NCI-H1048 (cell line): Measurements from ENCODE around the gene PARD6G.

Experiments used
- DNase-seq: peaks from one replicate; lab custom pipeline; 2025; lab: John Stamatoyannopoulos, UW

PARD6G gene

DNA sequence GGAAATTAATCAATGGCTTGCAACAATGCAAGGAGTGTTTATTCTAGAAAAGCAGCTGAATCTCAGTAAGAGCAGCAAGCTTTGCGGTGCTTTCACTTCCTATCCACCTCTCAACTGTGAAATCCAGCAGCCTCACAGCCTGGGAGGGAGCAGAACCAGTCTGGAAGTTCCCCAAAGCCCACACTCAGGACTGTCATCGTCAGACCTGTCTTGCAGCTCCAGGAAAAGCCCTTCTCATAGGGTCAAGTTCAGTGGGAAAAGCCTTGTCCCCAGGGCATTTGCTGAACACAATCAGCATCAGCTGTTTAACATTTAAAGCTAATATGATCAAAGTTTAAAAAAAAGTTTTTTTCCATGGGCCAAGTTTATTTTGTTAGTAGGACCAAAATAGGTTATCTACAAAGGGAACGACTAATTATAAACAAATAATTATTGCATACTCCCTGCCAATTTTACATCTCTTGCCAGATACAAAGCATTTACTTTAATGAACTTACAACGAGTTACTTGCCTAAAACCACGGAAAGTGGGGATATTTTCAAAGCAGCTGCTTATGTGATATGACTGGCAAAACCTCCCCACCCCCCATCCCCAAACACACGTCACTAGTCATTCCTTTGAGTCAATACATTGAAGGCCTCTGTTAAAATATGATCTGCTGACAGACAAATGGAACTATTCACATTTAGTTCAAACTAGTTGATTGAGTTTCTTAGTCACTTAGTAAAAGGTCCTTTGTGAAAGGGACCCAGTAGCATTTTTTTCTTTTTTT, 36.8 kb downstream of the PARD6G start:
- DNase-seq: no peak

DNA sequence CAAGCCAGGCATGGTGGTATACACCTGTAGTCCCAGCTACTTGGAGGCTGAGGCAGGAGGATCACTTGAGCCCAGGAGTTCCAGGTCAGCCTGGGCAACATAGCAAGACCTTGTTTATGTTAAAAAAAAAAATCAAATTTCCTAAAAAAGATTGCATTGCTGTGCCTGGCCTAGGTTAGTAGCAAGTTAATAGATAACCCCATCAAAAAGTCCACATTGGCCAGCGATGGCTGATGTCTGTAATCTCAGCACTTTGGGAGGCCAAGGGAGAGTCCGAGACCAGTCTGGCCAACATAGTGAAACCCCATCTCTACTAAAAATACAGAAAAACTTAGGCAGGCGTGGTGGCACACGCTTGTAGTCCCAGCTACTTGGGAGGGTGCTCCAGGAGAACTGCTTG, 38.7 kb downstream of the PARD6G start:
- DNase-seq: no peak

DNA sequence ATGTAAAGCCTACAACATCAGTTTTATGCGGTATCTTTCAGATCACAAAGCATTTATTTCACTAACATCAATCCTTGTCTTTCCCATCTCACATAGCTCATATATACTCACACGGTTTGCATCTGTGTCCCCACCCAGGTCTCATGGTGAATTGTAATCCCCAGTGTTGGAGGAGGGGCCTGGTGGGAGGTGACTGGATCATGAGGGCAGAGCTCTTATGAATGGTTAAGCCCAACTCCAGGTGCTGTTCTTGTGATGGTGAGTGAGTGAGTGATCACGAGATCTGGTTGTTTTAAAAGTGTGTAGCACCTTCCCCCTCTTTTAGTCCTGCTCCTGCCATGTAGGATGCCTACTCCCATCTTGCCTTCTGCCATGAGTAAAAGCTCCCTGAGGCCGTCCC, 42.0 kb downstream of the PARD6G start:
- DNase-seq: no peak

DNA sequence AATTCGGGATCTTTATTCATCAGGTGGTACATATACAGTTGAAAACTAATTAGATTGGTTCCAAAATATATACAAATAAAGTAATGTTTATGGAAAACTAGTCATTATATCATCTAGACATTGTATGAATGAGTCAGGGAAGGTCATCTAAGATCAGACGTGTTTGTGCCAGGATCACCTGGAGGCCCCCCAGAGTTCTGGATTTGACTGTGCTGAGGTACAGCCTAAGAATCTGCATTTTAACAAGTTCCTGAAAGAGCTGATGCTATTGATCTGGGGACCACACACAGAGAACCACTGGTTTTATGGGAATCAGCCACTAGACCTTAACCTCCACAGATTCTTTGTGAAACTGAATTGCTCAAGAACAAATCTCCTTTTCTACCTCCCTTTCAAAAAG, 43.2 kb downstream of the PARD6G start:
- no peak for DNase-seq

DNA sequence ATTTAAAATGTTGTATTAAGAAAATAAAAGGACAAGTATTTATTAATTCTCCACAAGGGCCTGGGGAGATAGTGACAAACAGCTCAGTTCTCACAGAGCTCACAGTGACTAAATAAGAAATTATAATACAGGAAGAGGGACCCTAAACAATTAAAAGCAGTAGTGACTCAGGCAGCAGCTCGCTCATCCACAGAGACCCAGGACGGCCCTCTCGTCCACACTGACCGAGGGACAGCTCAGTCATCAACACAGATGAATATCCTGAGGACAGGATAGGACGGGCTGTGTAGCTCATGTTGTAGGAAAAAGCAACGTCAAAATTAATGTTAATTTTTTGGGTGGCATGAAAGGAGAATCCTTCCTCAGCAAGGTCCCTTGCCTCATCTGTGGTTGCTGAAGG, 44.1 kb downstream of the PARD6G start:
- DNase-seq: no peak

DNA sequence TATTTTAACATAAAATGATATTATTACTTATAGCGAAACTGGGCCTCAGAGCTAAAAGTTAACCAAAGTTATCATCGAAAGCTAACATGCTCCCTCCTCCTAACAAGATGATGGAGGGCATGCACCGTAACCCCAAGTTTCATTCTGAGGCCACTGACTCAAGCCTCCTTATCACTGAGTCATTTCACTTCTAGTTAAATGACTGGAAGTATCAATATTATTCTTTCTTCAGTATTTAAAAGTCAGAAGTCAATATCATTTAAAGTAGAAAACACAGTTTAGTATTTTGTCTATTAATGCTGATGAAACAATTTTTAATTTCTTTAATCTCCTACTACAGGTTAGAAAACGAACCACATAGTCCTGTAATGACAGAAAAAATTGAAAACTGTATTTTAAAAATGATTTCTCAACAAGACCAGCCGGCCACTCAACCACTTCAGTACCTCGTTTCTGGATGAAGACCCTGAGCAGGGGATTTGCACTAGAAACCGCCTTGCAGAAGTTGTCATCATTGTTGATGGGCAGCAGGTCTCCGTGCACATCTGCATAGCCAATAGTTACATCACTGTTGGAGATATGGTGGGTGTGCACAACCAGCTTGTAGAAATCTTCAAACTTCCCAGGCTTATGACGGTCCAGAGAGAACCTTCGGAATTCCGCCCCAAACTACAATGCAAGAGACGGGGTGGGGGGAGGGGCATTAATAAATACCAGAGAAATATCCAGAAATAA, 44.9 kb downstream of the PARD6G start:
- no peak for DNase-seq

DNA sequence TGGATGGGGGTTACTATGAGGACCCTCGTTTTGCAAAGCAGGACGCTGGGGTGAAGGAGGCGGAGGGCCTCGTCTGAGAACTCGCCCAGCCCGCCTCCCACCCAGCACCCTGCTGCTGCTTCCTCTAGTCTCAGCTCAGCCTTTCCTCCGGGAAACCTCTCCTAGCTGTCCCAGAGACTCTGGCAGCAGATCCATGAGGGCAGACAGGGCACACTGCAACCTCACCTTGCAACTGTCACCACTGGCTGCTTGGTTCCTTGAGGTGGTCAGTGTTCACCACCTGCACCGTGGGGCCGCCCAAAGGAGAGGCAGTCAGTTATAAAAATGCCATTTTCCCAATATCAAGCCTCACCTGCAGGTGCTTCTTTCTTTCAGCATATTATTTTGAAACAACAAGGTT, 45.6 kb downstream of the PARD6G start:
- DNase-seq: no peak

DNA sequence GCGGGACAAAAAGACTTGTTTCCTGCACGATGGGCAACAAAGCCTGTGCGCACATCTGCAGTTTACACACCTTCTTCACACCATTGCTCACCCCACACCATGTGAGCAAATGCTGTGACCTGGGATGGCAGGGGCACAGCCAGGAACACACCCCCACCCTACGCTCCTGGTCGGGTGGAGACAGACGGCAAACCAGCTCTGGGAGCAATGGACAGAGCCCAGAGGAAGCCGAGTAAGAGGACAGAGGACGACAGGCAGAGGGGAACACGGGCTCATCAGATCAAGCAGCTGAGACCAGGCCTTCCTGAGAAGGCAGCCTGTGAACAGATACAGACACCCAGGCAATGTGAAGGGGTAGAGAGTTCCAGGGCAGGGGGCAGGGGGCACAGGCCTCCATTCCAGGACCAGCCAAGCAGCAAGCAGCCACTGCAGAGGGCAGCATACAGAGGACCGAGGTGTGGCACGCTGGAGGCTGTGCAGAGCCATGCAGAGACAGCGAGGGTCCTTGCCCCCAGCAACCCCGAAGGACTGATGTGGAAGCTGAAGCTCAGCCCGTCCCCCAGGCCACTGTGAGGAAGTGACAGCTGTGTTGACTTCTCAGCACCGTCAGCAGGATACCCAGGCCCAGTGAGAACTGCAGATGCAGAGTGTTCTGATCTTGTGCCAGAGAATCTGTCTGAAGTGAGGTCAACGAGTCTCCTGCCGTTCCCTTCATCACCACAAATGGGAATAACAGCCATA, 46.2 kb downstream of the PARD6G start:
- no peak for DNase-seq

DNA sequence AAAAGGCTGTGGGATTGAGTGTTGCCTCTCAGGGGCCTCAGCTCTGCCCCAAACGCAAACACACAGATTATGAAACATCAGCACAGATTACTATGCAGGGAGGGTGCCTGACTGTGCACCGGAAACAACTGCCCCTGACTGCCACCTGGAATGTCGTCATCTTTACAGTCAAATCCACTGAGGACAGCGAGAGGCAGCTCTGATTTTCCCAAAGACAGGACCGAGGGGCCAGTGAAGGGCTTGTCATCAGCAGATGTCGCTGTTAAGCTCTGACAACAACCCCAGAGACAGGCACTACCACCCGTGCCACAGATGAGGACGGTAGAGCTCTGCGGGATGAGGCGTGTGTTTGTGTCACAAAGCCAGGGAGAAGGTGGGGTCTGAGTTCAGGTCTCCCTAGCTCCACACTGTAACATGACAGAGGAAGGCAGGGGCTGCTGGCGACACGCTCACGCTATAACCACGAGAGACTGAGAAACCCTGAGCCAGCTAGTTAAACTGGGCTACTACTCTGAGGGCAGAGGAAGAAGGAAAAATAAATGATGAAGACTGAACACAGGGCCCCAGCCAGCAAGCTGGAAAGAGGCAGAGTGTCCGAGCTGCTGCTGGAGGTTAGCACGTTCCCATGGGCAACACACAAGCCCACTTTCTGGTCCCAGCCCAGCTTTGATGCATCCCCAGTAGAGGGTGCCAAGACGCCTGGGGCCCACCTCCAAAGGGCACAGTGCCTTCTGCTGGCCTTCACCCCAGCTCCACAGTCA, 47.0 kb downstream of the PARD6G start:
- no peak for DNase-seq

DNA sequence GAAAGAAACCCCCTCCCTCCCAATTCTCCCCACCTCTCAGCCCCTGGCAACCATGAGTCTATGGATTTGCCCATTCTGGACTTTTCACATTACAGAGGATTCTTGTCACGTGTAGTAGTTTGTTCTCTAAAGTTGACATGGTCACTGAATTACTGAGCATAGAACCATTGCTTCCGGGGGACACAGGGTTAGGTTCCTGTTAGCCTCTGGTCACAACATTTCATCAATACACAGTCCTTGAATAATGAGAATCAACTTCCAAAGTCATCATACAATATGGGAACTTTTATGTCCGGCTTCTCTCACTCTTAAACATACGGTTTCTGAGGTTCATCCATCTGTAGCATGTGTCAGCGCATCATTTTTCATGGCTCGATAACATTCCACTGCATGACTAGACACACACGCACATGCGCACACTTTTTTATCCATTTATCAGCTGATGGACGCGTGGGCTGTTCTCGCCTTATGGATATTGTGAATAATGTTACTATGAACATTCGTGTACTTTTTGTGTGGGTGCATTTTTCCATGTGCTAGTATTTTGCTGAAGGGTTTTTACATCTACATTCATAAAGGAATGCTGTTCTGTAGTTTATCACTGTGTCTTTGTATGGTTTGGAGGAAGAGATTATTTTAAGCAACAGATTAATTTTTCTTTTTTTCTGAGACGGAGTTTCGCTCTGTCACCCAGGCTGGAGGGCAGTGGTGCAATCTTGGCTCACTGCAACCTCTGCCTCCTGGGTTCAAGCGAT, 48.1 kb downstream of the PARD6G start:
- DNase-seq: no peak

DNA sequence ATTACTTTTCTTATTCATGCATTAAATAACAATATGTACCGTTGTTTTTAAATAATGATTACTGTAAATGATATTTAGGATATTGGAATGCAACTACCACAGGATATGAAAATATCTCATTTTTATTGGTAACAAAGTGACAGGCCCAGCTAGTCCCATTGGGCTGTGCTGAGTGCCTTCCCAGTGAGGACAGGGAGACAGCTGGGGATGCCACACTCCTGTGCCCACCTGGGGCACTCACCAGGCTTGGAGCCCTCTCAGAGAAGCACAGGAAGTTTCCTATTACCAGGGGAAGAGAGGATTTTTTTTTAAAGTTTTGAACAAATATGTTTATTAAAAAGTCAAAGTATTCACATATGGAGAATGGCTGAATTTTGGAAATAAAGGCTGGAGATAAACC, 48.9 kb downstream of the PARD6G start:
- no peak for DNase-seq

DNA sequence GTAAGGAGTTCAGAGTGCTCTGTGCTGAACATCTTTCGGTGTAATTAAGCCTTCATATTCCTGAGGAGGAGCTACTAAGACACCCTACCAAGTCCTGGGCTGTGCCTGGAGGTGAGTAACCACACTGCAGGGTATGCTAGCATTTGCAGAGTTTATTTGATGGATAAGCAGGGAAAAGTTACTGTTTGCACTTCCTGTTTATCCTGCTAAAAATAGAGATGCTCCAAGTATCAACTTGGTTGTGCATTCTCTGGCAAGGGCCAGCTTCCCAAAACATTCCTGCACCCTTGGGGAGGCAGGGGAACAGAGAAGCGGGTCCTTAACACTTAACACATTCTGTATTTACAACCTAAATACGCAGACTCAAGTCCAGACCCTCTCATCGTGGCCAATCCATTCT, 49.8 kb downstream of the PARD6G start:
- DNase-seq: no peak

DNA sequence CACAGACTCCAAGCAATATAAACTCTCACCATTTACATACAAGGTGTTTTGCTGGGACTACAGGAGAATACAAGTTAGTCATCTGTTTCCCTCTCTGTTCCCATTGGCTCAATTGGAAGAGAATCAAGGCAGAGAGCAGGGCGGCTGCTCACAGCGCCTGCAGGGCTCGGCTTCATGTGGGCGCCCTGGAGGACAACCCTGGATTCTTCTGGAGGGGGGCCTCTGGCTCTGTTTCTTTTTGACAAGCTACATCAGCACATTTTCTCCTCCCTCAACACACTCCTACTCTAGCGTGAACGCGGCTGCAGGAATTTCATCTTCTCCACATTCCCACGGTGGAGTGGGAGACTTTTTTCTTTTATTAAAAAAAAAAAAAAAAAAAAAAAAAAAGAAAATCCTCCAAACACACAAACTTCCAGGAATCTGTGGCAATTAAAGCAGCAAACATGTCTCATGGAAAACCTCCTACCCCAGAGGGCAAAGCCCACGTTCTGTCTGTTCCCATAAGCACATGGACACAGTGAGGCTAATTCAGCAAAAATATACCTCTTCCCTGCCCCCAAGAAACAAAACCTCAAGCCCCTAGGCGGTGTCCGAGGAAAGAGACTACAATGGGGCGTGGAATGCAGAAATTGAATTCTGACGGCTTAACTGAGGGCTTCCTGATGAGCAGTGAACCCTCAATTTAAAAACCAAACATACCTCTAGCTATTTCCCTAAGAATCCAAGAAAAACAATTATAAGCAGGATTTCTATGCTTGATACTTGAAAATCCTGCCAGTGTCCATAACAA, 50.6 kb downstream of the PARD6G start:
- DNase-seq: no peak

DNA sequence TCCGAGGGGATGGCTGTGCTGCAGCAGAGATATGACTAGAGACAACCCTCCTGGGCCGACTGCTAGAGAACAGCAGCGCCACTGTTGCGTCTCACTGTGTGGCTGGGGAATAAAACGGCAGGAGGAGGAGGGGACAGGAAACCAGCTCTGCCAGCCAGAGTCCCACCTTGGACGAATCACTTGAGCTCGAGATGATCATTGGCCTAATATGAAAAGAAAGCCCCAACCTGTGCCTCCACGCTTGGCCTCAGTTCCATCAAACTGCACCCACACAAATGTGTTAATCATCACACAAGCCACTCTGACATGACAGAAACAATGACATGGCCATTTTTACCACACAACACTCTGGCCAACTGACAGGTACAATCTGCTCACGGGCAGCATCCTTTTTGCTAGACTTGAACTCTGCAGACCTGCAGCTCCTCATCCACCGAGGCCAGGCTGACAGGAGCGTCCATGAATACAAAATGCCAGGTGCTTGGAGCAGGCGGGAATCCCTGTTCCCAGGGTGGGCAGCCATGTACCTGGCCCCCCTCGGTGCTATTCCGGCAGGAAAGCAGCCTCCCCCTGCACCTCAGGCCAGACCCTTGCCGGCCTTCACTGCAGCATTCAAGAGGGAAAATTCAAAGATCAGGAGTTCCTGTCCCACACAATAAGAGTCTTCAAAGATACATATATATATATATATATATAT, 52.3 kb downstream of the PARD6G start:
- DNase-seq: no peak

DNA sequence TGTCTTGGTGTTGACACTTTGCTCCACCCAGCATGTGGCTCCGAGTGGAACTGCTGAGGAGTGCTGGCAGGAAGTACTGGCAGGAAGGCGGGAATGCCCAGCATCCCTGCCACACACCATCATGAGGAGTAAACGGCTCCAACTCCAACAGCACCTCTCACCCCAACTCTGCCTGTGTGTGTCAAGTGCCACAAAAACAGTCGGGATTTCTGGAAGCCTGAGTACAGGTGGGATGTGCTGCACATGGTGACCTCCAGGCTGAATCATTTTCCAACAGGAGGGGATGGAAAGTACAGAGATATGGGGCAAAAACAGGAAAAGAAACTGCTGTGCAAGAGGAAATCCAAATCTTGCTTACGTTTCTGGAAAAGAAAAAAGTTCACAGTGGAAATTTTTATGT, 53.6 kb downstream of the PARD6G start:
- DNase-seq: no peak

DNA sequence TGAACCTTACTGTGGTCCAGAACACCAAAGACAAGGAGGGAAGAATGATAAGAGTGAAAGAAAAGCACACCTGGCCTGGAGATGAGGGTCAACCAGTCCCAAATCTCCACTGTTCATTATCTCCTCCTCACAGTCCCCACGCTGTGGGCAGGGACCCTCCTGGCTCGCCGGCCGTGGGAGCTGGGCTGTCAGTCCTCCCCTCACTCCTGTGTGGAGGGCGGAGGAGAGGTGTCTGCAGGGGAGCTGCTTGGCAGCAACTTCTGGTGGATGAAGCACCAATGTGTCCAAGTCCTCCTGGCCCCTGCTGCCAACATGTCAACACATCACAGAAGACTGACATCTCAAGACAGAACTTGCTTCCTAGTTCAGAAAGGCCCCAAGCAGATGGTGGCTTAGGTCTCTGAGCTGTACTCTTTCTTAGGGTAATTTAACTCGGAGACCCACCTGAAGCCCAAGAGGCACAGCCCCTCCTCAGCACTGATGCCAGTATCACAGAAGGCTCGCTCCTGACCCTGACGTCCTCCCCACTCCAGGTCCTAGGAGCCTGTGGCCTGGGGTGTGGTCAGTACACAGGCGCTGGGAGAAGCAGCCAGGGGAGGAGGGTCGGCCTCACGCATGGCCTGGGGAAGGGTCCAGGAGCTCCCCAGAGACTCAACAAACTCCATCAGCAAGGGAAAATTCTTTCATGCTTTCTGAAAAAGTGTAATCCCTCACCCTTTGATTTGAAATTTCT, 54.5 kb downstream of the PARD6G start:
- DNase-seq: no peak

DNA sequence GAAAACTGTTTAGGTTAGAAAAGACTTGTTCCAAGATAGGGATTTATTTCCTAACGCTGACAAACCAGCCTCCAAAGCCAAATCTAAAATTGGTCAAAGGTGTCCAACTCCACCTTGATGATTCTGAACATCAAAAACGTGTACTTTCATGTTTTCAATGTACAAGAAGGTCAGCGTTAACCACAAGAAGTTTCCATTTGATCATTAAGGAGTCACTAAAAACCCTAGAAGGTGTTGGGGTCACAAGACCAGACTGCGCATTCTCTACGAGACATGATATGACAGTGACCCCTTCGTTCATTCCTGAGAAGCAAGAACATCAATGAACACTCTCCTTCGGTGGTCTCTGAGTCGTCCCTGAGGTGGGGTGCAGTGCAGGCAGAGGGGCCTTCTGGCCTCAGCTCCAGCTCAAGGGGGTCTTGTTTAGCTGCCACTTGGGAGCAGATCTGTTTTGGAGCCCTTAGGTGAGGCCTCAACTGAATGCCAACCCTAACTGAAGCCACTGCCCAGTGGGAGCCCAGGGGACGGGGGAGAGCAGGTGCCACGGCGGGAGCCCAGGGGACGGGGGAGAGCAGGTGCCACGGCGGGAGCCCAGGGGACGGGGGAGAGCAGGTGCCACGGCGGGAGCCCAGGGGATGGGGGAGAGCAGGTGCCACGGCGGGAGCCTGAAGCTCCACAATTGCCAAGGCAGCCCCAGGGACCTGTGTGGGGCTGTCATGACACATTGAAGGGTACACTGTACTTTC, 55.2 kb downstream of the PARD6G start:
- no peak for DNase-seq

DNA sequence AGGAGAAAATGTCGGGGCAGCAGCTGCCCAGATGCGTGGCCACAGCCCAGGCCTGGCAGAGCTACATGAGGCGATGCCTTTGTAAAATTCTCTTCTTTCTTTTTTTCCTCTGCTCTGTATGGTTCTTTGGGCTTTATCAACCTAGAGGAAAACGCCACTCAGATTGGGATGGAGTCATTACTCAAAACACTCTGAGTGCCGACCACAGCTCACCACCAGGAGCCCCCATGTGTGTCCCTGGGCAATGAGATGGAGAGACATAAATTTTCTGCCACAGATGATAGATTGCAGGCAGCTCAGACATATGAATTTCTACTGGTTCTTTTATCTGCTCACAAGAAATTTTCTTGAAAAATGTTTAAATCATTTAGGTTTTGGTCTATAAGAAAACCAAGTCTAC, 56.0 kb downstream of the PARD6G start:
- DNase-seq: no peak

DNA sequence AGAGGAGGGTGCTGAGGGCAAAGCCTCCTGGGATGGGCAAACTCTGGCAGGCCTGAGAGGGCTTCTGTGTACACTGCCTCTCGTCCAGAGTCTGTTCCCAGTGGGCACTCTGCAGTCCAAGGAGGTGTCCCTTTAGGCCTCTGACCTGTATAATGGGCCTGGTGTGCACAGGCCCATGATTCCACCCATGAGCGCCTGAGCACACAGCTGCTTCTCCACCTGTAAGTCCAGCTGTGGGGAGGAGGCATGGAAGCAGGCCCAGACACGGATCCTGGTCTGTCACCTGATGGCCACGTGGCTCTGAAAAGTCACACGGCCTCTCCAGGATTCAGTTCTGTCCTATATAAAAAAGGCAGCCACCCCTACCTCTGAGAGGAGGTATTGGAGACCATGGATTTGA, 57.0 kb downstream of the PARD6G start:
- no peak for DNase-seq
